K562 (cell line): Measurements from ENCODE around the gene GPX6. TPM values are rescaled to one million over a fixed set of nuclear protein-coding genes. Genes with fewer than 3 reads are reported as not detected.

Experiments used
- ASH1L ChIP-seq: fragments of 450-650 bp; IDR thresholded peaks from 2 replicates; pipeline ENCODE4 v1.6.1; 2018; ENCODE audit warnings: borderline replicate concordance, mild to moderate bottlenecking, low read depth; ENCODE audit not compliant: partially characterized antibody
- E2F4 ChIP-seq: sonication (generic); formaldehyde crosslinking; IDR thresholded peaks from 2 replicates; pipeline ENCODE4 v1.8.0; 2022; ENCODE audit warnings: mild to moderate bottlenecking, low read depth, missing genetic modification reagents
- HDAC6 ChIP-seq: IDR thresholded peaks from 2 replicates; pipeline ENCODE4 v1.6.1; 2012; ENCODE audit warnings: low read depth, mild to moderate bottlenecking, control low read depth, inconsistent platforms, low read length, moderate library complexity
- KAT7 ChIP-seq: sonication (generic); formaldehyde crosslinking; IDR thresholded peaks from 2 replicates; pipeline ENCODE4 v1.8.0; 2022; ENCODE audit warnings: missing genetic modification reagents, mild to moderate bottlenecking, borderline replicate concordance
- MECOM ChIP-seq: fragments of 250-450 bp; sonication (Bioruptor Pico); IDR thresholded peaks from 2 replicates; pipeline ENCODE4 v1.8.0; 2022; ENCODE audit warnings: inconsistent platforms
- MTA1 ChIP-seq: fragments of 450-650 bp; IDR thresholded peaks from 2 replicates; pipeline ENCODE4 v1.6.1; 2017; ENCODE audit warnings: borderline replicate concordance
- NFATC3 ChIP-seq: fragments of 450-650 bp; IDR thresholded peaks from 2 replicates; pipeline ENCODE4 v1.6.1; 2017; ENCODE audit warnings: mild to moderate bottlenecking
- NFRKB ChIP-seq: fragments of 450-650 bp; IDR thresholded peaks from 2 replicates; pipeline ENCODE4 v1.6.1; 2016; ENCODE audit warnings: low read depth
- POLR3G ChIP-seq: IDR thresholded peaks from 2 replicates; pipeline ENCODE4 v1.6.1; 2011; ENCODE audit not compliant: insufficient read length, insufficient replicate concordance; ENCODE audit errors: extremely low read depth
- ZFP30 ChIP-seq: fragments of 250-450 bp; sonication (Bioruptor Pico); IDR thresholded peaks from 2 replicates; pipeline ENCODE4 v1.8.0; 2022; ENCODE audit warnings: moderate library complexity, mild to moderate bottlenecking, inconsistent platforms, borderline replicate concordance
- ZNF3 ChIP-seq: fragments of 250-450 bp; sonication (Bioruptor Pico); IDR thresholded peaks from 2 replicates; pipeline ENCODE4 v1.5.0; 2021; ENCODE audit warnings: mild to moderate bottlenecking, moderate library complexity
- ZNF695 ChIP-seq: fragments of 450-650 bp; formaldehyde crosslinking; IDR thresholded peaks from 2 replicates; pipeline ENCODE4 v1.4.0; 2020; ENCODE audit warnings: mild to moderate bottlenecking, moderate library complexity
- polyA plus RNA-seq, 8 experiments: library from polyadenylated mRNA; depleted of rRNA in 4 of 8; stranded (reverse) in 5 of 8; unstranded in 3 of 8; fragments of >200 nt; fragmentation: Nextera tagmentation in 2 of 8; fragmentation: Illumina TruSeq in 1 of 8; extraction: Ambion mirVana in 2 of 8; extraction: Trizol in 1 of 8; gene quantifications; 2 replicates each; pipeline versions ENCODE4 v1.2.1 to v1.2.3, GENCODE V29; 2011 to 2014; ENCODE audit warnings: inconsistent platforms in 1 of 8, missing spikeins in 1 of 8
- total RNA-seq, 7 experiments: library from RNA; depleted of rRNA in 6 of 7; stranded (reverse); fragments of >200 nt in 6 of 7; fragmentation: Illumina TruSeq in 2 of 7; extraction: Trizol in 2 of 7; gene quantifications; 2 replicates each; pipeline versions ENCODE4 v1.2.1 to v1.2.3, GENCODE V29; 2011 to 2021; ENCODE audit warnings: low replicate concordance in 1 of 7
- TF ChIP-seq, protein P1 (sequence below): fragments of 450-650 bp; formaldehyde crosslinking; IDR thresholded peaks from 2 replicates; pipeline ENCODE4 v1.4.0; 2022; ENCODE audit warnings: mild to moderate bottlenecking, moderate library complexity
- TF ChIP-seq, protein P2 (sequence below): sonication (generic); formaldehyde crosslinking; IDR thresholded peaks from 2 replicates; pipeline ENCODE4 v1.8.1; 2023; ENCODE audit warnings: missing genetic modification reagents, mild to moderate bottlenecking, borderline replicate concordance
- TF ChIP-seq, protein P3 (sequence below): sonication (generic); formaldehyde crosslinking; IDR thresholded peaks from 2 replicates; pipeline ENCODE4 v1.9.0; 2022; ENCODE audit warnings: mild to moderate bottlenecking, missing genetic modification reagents
- TF ChIP-seq, protein P4 (sequence below): fragments of 450-650 bp; IDR thresholded peaks from 2 replicates; pipeline ENCODE4 v1.6.1; 2016; ENCODE audit warnings: missing biosample characterization, missing genetic modification characterization

GPX6 gene
- total and polyA plus RNA-seq, 9 of the 15 experiments (the other 6 are each of a cell fraction or from before 2014, with no cell fraction given) = not detected

- TF ChIP-seq E2F4 (CRISPR knock-in tag) = 0 out of 2 replicates have a peak, but pooled peaks have one; percentile 30
- TF ChIP-seq, protein P1, sequence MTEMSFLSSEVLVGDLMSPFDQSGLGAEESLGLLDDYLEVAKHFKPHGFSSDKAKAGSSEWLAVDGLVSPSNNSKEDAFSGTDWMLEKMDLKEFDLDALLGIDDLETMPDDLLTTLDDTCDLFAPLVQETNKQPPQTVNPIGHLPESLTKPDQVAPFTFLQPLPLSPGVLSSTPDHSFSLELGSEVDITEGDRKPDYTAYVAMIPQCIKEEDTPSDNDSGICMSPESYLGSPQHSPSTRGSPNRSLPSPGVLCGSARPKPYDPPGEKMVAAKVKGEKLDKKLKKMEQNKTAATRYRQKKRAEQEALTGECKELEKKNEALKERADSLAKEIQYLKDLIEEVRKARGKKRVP (CRISPR knock-in tag) = peak; percentile 75
- TF ChIP-seq ASH1L = no peak
- TF ChIP-seq NFRKB = no peak
- TF ChIP-seq MTA1 = peak; percentile 95
- no peak for TF ChIP-seq ZNF695 (CRISPR knock-in tag)
- TF ChIP-seq, protein P2, sequence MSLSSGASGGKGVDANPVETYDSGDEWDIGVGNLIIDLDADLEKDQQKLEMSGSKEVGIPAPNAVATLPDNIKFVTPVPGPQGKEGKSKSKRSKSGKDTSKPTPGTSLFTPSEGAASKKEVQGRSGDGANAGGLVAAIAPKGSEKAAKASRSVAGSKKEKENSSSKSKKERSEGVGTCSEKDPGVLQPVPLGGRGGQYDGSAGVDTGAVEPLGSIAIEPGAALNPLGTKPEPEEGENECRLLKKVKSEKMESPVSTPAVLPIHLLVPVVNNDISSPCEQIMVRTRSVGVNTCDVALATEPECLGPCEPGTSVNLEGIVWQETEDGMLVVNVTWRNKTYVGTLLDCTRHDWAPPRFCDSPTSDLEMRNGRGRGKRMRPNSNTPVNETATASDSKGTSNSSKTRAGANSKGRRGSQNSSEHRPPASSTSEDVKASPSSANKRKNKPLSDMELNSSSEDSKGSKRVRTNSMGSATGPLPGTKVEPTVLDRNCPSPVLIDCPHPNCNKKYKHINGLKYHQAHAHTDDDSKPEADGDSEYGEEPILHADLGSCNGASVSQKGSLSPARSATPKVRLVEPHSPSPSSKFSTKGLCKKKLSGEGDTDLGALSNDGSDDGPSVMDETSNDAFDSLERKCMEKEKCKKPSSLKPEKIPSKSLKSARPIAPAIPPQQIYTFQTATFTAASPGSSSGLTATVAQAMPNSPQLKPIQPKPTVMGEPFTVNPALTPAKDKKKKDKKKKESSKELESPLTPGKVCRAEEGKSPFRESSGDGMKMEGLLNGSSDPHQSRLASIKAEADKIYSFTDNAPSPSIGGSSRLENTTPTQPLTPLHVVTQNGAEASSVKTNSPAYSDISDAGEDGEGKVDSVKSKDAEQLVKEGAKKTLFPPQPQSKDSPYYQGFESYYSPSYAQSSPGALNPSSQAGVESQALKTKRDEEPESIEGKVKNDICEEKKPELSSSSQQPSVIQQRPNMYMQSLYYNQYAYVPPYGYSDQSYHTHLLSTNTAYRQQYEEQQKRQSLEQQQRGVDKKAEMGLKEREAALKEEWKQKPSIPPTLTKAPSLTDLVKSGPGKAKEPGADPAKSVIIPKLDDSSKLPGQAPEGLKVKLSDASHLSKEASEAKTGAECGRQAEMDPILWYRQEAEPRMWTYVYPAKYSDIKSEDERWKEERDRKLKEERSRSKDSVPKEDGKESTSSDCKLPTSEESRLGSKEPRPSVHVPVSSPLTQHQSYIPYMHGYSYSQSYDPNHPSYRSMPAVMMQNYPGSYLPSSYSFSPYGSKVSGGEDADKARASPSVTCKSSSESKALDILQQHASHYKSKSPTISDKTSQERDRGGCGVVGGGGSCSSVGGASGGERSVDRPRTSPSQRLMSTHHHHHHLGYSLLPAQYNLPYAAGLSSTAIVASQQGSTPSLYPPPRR (CRISPR knock-in tag) = peak; percentile 93
- no peak; the same call in 1 of the 2 replicates for TF ChIP-seq KAT7 (CRISPR knock-in tag)
- TF ChIP-seq, protein P3, sequence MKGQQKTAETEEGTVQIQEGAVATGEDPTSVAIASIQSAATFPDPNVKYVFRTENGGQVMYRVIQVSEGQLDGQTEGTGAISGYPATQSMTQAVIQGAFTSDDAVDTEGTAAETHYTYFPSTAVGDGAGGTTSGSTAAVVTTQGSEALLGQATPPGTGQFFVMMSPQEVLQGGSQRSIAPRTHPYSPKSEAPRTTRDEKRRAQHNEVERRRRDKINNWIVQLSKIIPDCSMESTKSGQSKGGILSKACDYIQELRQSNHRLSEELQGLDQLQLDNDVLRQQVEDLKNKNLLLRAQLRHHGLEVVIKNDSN = peak; percentile 90
- TF ChIP-seq NFATC3 = peak; percentile 38; the same call in 1 of the 2 replicates
- TF ChIP-seq HDAC6 = no peak
- TF ChIP-seq POLR3G = peak; percentile 29
- TF ChIP-seq ZNF3 (CRISPR knock-in tag) = peak; percentile 72
- no peak for TF ChIP-seq ZFP30
- TF ChIP-seq, protein P4, sequence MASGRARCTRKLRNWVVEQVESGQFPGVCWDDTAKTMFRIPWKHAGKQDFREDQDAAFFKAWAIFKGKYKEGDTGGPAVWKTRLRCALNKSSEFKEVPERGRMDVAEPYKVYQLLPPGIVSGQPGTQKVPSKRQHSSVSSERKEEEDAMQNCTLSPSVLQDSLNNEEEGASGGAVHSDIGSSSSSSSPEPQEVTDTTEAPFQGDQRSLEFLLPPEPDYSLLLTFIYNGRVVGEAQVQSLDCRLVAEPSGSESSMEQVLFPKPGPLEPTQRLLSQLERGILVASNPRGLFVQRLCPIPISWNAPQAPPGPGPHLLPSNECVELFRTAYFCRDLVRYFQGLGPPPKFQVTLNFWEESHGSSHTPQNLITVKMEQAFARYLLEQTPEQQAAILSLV (tag) = peak; percentile 65
- TF ChIP-seq MECOM = no peak; the same call in 1 of the 2 replicates
Observed at GRCh38 chr6:28542440-28543296, 27.1 kb upstream of the GPX6 start (continued).
